AML-193 (cell line): Measurements from ENCODE around the gene ADAMTSL3.
"Not testable (repeated sequence)": the region's sequence is repeated elsewhere in the genome, so short reads cannot be mapped to it uniquely, and the experiment has no call there.

ENCODE experiments used
- DNase-seq, 2 experiments: peaks; one replicate each; lab custom pipeline; 2025; lab: John Stamatoyannopoulos, UW

ADAMTSL3 gene

GRCh38 chr15:83697716-83698115 is 43.8 kb downstream of the ADAMTSL3 start:
- DNase-seq, result no peak

- DNase-seq, result no peak
These were observed 44.4 kb downstream of the ADAMTSL3 start for GRCh38 chr15:83698294-83698693.

- no peak for DNase-seq
These were observed 45.1 kb downstream of the ADAMTSL3 start for GRCh38 chr15:83699028-83699427.

GRCh38 chr15:83700082-83700481 is 46.2 kb downstream of the ADAMTSL3 start:
- DNase-seq, result no peak

GRCh38 chr15:83702314-83702713 is 48.4 kb downstream of the ADAMTSL3 start:
- DNase-seq, result not testable (repeated sequence)

GRCh38 chr15:83708328-83708727 is 54.4 kb downstream of the ADAMTSL3 start:
- no peak for DNase-seq

GRCh38 chr15:83709241-83709640 is 55.3 kb downstream of the ADAMTSL3 start:
- no peak for DNase-seq

- DNase-seq, result no peak
These were observed 55.9 kb downstream of the ADAMTSL3 start for GRCh38 chr15:83709811-83710210.

GRCh38 chr15:83710452-83710851 is 56.5 kb downstream of the ADAMTSL3 start:
- DNase-seq, result no peak

GRCh38 chr15:83711236-83711635 is 57.3 kb downstream of the ADAMTSL3 start:
- DNase-seq, result no peak

- DNase-seq, result no peak
These were observed 59.3 kb downstream of the ADAMTSL3 start for GRCh38 chr15:83713242-83713641.

- DNase-seq, result no peak
These were observed 61.2 kb downstream of the ADAMTSL3 start for GRCh38 chr15:83714939-83715628.

GRCh38 chr15:83716605-83717004 is 62.7 kb downstream of the ADAMTSL3 start:
- DNase-seq, result no peak

GRCh38 chr15:83717010-83717409 is 63.1 kb downstream of the ADAMTSL3 start:
- DNase-seq, result no peak

- DNase-seq, result no peak
These were observed 66.5 kb downstream of the ADAMTSL3 start for GRCh38 chr15:83720468-83720867.

- DNase-seq, result no peak
These were observed 67.1 kb downstream of the ADAMTSL3 start for GRCh38 chr15:83721031-83721430.

GRCh38 chr15:83721981-83722380 is 68.1 kb downstream of the ADAMTSL3 start:
- DNase-seq, result no peak

GRCh38 chr15:83723216-83723615 is 69.3 kb downstream of the ADAMTSL3 start:
- DNase-seq, result no peak

GRCh38 chr15:83732196-83732595 is 78.3 kb downstream of the ADAMTSL3 start:
- DNase-seq, result no peak

- no peak for DNase-seq
These were observed 78.8 kb downstream of the ADAMTSL3 start for GRCh38 chr15:83732770-83733169.

GRCh38 chr15:83733206-83733605 is 79.3 kb downstream of the ADAMTSL3 start:
- no peak for DNase-seq

- DNase-seq, result no peak
These were observed 79.8 kb downstream of the ADAMTSL3 start for GRCh38 chr15:83733691-83734090.

- no peak for DNase-seq
These were observed 80.6 kb downstream of the ADAMTSL3 start for GRCh38 chr15:83734487-83734886.

GRCh38 chr15:83739629-83740028 is 85.7 kb downstream of the ADAMTSL3 start:
- DNase-seq, result no peak
